ENCODE data around the gene CXorf58.

The CXorf58 gene

DNA sequence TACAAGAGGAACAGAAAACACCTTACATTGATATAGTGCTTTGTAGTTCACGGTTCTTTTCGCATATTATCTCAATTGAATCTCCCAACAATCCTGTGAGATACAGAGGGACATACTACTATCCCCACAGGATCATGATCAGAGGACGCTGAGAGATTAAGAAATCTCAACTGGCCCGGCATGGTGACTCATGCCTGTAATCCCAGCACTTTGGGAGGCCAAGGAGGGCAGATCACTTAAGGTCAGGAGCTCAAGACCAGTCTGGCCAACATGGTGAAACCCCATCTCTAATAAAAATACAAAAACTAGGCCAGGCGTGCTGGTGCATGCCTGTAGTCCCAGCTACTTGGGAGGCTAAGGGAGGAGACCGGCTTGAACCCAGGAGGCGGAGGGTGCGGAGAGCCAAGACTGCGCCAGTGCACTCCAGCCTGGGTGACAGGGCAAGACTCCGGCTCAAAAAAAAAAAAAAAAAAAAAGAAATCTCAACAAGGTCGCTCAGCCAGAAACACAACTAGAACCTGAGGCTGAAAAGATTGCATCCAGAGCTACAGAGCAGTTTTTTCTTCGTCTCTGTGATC lies 7.5 kb upstream of the CXorf58 start:
- in situ Hi-C loops (cut with HindIII; ENCODE audit: low sequenced_read_pairs): no loop called here

- in situ Hi-C loops (cut with HindIII; ENCODE audit: low sequenced_read_pairs): no loop called here
Observed at GRCh38 chrX:23901060-23901459, 6.7 kb upstream of the CXorf58 start.

- in situ Hi-C loops (cut with HindIII; ENCODE audit: low sequenced_read_pairs): no loop called here
Observed at GRCh38 chrX:23901805-23902204, 6.0 kb upstream of the CXorf58 start.

DNA sequence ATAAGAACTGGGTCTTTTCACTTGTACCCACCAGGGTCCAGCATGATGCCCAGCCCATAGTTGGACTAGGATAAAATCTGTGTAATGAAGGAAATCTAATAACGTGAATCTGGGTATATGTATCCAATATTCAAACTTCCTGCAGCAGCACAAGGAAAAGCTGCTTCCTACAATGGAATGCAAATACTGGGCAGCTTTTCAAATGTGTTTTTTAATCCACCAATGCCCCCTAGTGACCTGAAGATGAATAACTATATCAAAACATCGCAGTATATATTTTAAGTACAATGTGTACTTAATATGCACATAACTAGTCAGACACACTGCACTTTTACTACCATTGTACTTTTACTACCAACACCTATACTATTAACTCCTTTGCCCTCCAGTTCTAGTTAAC lies 5.4 kb upstream of the CXorf58 start:
- in situ Hi-C loops (cut with HindIII; ENCODE audit: low sequenced_read_pairs): no loop called here

DNA sequence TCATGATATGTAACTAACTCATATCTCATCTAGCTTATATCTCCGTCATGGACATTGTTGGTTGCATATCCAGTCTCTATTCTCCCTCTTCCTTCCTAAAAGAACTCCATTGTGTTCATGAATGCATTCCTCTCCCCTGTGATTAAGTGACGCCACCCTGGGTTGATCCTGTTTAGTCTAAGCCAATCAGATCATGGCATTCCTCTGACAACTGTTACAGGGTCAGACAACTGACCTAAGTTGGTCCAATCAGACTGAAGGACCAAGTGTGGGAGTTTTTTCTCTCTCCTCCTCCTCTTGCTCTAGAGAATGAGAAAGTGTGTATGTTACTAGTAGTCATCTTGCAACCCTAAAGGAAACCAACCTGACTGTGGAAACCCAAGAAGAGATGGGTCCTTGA lies 3.7 kb upstream of the CXorf58 start:
- in situ Hi-C loops (cut with HindIII; ENCODE audit: low sequenced_read_pairs): no loop called here

- in situ Hi-C loops (cut with HindIII; ENCODE audit: low sequenced_read_pairs): no loop called here
Observed at GRCh38 chrX:23907111-23907497, 702 bp upstream of the CXorf58 start.

- in situ Hi-C loops (cut with HindIII; ENCODE audit: low sequenced_read_pairs): no loop called here
Observed at GRCh38 chrX:23908219-23909004, 606 bp downstream of the CXorf58 start.

GRCh38 chrX:23911126-23911835 lies 3.5 kb downstream of the CXorf58 start:
- in situ Hi-C loops (cut with HindIII; ENCODE audit: low sequenced_read_pairs): no loop called here

DNA sequence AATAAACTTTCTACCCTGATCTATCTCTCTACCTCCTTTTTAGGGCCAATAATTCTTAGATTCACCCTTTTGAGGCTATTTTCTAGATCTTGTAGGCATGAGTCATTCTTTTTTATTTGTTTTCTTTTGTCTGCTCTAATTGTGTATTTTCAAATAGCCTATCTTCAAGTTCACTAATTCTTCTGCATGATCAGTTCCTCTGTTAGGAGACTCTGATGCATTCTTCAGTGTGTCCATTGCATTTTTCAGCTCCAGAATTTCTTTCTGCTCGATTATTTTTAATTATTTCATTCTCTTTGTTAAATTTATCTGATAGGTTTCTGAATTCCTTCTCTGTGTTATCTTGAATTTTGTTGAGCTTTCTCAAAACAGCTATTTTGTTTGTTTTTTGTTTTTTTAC lies 11.3 kb downstream of the CXorf58 start:
- in situ Hi-C loops (cut with HindIII; ENCODE audit: low sequenced_read_pairs): no loop called here

DNA sequence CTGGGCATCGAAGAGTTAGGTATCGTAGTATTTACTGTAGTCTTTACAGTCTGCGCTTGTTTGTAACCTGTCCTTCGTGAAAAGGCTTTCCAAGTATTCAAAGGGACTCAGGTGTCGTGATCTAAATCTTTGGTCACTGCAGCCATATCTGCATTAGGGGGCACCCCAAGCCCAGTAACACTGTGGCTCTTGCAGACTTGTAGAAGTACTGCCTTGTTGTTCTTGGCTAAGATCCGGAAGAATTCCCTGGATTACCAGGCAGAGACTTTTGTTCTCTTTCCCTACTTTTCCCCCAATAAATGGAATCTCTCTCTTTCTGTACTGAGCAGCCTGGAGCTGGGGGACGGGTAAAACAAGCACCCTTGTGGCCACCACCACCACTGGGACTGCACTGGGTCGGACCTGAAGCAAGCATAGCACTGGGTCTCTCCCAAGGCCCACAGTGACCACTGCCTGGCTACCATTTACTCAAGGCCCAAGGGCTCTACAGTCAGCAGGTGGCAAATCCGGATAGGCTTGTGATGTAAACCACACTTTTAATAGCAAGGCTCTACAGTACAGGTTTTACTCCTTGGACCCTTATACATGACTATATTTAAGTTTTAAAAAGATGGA lies 12.0 kb downstream of the CXorf58 start:
- in situ Hi-C loops (cut with HindIII; ENCODE audit: low sequenced_read_pairs): no loop called here

- in situ Hi-C loops (cut with HindIII; ENCODE audit: low sequenced_read_pairs): no loop called here
Observed at GRCh38 chrX:23926015-23926414, 18.2 kb downstream of the CXorf58 start.

GRCh38 chrX:23930894-23931604 lies 23.2 kb downstream of the CXorf58 start:
- in situ Hi-C loops (cut with HindIII; ENCODE audit: low sequenced_read_pairs): no loop called here

GRCh38 chrX:23932046-23932445 lies 24.2 kb downstream of the CXorf58 start:
- in situ Hi-C loops (cut with HindIII; ENCODE audit: low sequenced_read_pairs): no loop called here

DNA sequence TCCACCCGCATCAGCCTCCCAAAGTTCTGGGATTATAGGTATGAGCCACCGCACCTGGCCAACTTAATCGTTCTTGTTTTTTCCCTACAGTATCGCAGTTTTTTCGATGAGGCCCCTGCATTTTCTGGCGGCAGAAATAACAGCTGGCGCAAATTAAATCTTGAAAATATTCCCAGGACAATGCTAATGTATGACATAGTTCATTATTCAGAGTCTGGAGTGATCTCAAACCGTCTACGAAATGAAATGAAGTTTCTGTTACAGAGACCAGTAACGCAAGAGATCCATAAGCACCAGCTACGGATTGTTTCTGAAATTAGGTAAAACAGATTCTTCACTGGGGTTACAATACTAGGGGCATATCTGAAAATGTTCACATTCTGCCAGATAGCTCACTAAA lies 27.3 kb downstream of the CXorf58 start:
- in situ Hi-C loops (cut with HindIII; ENCODE audit: low sequenced_read_pairs): no loop called here

GRCh38 chrX:23936180-23936579 lies 28.4 kb downstream of the CXorf58 start:
- in situ Hi-C loops (cut with HindIII; ENCODE audit: low sequenced_read_pairs): no loop called here

- in situ Hi-C loops (cut with HindIII; ENCODE audit: low sequenced_read_pairs): no loop called here
Observed at GRCh38 chrX:23937100-23937499, 29.3 kb downstream of the CXorf58 start.

DNA sequence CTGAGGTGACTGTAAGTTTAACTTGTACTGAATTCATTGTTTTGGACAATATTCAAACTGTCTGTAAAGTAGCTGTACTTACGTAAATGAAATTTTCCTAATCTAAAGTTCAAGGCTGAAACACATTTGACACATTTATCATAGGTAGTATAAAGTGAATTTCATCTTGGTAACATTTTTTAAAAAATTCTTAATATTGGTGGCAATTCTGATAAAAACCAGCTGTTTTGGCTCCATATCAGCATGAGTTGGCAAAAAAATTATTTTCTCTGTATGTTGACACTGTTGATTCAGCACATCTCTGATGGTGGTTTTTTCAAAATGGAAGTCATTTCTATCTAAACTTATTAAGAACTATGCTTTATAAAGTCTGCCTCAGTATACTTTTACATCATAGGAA lies 30.9 kb downstream of the CXorf58 start:
- in situ Hi-C loops (cut with HindIII; ENCODE audit: low sequenced_read_pairs): no loop called here

GRCh38 chrX:23939203-23939602 lies 31.4 kb downstream of the CXorf58 start:
- in situ Hi-C loops (cut with HindIII; ENCODE audit: low sequenced_read_pairs): no loop called here

DNA sequence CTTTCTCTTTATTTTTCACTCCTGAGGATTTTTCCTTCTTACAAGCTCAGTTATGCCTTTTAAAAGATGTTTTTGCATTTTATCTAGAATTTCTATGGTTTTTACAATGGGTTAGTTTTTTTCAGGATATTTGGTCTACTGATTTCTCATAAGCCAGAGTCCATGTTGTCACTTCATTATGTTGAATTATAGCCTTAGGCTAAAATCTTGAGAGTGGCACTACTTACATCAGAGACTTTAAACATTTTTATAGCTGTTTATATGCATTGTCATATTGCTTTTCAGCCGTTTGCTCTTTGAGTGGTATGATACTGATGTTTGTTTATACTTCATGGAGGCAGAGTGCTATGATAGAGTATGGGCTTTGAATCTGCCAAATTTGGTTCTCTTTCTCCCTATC lies 36.4 kb downstream of the CXorf58 start:
- in situ Hi-C loops (cut with HindIII; ENCODE audit: low sequenced_read_pairs): no loop called here

DNA sequence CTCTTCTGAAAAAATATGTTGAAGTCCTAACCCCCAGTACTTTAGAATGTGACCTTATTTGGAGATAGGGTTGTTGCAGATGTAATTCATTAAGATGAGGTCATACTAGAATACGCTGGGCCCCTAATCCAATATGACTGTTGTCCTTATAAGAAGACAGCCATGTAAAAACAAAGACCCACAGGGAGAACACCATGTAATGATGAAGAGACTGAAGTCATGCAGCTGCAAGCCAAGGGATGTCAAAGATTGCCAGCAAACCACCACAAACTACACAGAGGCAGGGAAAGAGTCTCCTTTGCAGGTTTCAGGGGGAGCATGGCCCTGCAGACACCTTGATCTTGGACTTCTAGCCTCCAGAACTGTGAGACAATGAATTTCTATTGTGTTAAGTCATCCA lies 37.4 kb downstream of the CXorf58 start:
- in situ Hi-C loops (cut with HindIII; ENCODE audit: low sequenced_read_pairs): no loop called here

DNA sequence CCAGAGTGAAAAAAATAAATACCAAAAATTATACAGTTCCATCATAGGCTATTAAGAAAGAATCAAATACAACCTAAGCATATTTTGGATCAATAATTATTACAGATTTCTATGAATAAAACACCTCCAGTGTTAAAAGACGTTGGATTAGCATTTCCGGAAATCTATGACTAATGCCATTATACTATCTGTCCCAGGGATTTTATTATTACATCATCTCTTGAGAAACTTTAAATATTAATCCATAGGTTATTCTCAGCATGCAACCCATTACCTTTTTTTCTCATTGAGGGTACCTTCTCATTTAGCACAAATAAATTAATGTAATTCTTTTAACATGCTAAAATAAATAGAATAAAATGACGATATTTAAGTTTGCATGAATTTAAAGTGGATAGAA lies 44.6 kb downstream of the CXorf58 start:
- in situ Hi-C loops (cut with HindIII; ENCODE audit: low sequenced_read_pairs): no loop called here

Data from DLD1 (cell line).